Right ventricle myocardium inferior (tissue), 1 donor: Measurements from ENCODE around the gene HSF5. TPM values are rescaled to one million over a fixed set of nuclear protein-coding genes. Genes with fewer than 3 reads are reported as not detected.
"Not testable (repeated sequence)": the region's sequence is repeated elsewhere in the genome, so short reads cannot be mapped to it uniquely, and the experiment has no call there.

Experiments used
- ATAC-seq: fragments of 200-7000 bp; cut with Tn5 transposase; one replicate; pipeline ENCODE4 v1.9.1; 2020; ENCODE audit warnings: mild to moderate bottlenecking, moderate library complexity
- DNase-seq: peaks from one replicate; pipeline ENCODE4 v3.0.0; 2021; ENCODE audit errors: missing footprints
- intact Hi-C: fragments of 100-400 bp; cut with DNase I; formaldehyde crosslinking; loops from one replicate; pipeline ENCODE4 v1.11.0; 2022
- total RNA-seq: library from RNA; stranded (reverse); fragmentation: NEBNext Ultra II Directional; extraction: Animal tissue kit (Norgen Biotek cat#: 25700); gene quantifications from one replicate; pipeline ENCODE4 v1.2.1, GENCODE V29; 2021
- donor health status: DM: no; HTN: yes; CAD: no; lungs with severe emphysema.

HSF5 gene
- total RNA-seq, 1 donor from 2014 or later = not detected

DNA sequence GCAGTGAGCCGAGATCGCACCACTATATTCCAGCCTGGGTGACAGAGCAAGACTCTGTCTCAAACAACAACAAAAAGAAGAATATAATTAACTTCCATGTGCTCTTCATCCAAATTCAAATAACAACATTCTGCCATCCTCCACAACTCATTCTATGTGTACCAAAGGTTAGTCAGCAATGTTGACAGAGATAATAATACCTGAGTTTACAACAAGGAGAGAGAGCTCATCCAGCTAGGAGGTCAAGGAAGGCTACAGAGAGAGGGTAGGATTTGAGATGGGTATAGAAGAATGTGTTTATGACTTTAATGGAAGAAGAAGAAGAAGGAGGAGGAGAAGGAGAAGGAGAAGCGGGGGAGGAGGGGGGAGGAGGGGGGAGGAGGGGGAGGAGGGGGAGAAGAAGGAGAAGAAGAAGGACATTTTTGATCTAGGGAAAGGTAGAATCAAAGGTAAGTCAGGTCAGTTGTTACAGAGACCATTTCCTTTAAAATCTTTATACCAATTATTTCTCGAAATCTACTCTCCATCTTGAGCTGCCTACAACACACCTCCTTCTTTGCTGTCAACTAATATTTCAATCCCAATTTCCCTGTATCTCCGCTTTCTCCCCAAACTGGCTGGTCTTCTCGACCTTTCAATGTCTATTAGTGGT lies 10.1 kb upstream of the HSF5 start:
- intact Hi-C loops = no loop called here
- DNase-seq (no peak), ATAC-seq (no peak)

DNA sequence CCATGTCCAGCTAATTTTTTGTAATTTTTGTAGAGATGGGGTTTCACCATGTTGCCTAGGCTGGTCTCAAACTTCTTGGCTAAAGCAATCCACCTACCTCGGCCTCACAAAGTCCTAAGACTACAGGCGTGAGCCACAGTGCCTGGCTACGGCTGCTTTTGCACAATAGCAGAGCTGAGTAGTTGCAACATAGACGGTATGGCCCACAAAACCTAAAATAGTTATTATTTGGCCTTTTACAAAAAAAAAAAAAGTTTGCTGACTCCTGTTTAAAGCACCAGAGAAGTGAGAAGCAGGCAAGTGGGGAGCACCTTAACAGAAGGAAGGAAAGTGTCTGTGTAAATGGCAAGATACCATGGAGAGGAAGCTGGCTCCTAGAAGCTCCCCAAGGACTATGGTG lies 5.3 kb upstream of the HSF5 start:
- no peak for ATAC-seq
- DNase-seq = no peak
- intact Hi-C loops = no loop called here

DNA sequence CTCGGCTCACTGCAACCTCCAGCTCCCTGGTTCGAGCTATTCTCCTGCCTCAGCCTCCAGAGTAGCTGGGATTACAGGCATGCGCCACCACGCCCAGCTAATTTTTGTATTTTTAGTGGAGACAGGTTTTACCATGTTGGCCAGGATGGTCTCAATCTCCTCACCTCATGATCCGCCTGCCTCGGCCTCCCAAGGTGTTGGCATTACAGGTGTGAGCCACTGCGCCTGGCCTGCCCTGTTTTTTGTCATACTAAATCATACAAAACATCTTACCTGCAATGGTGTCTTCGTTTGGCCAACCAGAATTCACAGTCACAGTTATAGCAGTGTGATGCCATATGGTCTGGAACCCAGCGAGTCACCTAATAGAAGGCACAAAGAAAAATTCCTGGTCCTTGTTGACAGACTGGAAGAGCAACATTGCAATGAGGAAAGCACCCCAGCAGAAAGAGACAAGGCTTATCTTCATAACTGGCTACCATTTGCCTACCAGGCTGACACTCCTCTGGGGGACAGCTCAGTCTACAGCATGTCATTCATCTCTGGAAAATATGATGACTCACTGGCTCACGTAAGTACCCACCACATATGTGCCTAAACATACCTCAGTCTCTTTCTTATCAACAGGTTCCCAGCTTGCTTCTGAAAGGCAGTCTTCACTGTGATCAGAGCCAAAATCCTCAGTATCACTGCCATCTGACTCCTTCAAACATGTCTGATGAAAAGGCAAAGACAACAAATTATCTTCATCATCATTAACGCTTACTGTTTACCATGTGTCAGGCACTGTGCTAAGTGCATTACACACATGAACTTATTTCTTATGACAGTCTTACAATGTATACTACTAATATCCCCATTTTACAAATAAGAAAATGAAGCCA lies 4.3 kb upstream of the HSF5 start:
- no peak for ATAC-seq
- DNase-seq = no peak
- intact Hi-C loops = no loop called here

DNA sequence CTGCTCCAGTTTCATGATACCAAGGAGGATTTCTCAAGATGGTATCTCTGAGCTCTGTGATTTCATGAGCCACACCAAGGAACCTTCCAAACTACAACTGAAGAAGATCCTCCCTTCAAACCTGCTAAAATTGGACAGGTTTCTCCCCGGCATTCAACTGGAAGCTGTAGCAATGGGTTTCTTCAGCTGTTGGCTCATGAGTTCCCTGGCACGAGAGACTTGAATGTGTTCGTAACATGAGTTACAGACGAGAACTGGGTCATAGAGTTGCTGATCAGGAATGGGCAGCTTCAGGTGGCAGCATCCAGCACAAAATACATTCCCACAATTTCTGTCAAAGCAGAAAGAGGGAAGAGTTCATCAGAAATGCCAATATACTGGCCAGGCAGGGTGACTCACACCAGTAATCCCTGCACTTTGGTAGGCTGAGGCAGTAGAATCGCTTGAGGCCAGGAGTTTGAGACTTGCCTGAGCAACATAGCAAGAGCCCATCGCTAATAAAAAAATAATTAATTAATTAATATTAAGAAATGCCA lies 3.4 kb upstream of the HSF5 start:
- intact Hi-C loops = no loop called here
- ATAC-seq = no peak
- no peak for DNase-seq

DNA sequence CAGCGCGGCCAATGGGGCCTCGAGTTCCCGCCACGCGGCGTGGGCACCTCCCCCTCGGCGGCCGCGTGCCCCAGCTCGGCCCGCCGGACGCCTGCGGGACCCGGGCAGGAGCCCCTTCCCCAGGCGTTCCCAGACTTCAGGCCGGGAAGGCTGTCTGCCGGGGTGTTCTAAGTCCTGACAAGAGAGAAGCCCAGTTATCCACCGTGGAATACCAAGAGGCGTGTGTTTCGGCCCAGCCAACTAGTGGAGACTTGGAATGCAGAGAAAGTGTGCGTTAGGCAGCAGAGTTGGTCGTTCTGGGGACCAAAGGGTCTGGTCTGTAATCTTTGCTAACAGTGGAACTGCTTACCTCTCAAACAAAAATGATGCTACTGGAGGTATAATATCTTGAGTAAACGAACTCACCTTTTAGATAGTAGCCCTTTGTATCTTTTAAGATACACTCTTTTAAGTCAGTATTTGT lies 251 bp upstream of the HSF5 start:
- DNase-seq (no peak), ATAC-seq (no peak)
- intact Hi-C loops = no loop called here

DNA sequence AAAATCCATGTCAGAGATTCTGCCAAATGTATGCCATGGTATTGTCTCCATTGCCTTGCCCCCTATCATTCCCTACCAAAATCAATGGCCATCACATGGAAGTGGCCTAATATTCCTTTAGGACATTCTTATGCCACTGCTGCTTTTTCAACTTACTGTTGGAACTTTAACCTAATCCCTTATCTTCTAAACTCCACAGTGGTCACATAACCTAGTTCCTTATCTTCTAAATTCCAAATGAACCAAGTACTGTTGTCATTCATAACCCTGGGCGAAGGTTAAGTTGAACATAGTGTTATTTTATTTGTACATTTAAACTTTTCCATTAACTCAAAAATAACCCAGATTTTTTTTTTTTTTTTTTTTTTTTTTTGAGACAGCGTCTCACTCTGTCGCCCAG lies 3.6 kb downstream of the HSF5 start:
- ATAC-seq (no peak), DNase-seq (no peak)
- intact Hi-C loops = no loop called here

DNA sequence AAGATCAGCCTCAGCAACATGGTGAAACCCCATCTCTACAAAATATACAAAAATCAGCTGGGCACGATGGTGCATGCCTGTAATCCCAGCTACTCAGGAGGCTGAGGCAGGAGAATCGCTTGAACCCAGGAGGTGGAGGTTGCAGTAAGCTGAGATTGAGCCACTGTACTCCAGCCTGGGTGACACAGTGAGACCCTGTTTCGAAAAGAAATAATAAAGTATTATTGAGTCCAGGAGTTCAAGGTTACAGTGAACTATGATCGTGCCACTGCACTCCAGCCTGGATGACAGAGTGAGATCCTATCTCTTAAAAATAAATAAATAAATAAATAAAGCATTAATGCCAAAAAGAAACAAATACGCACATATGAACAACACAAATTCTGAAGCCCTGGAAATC lies 6.4 kb downstream of the HSF5 start:
- intact Hi-C loops, DNase-seq, ATAC-seq: not testable (repeated sequence)

DNA sequence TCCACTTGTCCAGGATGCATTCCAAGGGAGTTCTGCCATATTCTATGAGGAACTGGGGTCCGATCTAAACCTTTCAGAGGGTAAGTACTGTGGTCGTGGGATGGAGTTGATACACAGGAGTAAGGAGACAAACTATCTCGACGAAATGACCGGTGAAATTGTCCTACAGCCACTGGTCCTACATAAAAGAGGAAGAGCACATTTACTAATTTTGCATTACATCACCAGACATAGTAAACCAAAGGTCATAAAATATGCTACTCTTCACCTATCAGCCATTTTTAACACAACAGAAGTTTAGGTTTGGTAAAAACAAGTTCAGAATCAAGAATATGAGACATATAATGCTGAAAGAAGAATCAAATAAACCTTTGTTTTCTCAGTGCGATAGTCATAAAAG lies 8.1 kb downstream of the HSF5 start:
- intact Hi-C loops = no loop called here
- no peak for ATAC-seq

DNA sequence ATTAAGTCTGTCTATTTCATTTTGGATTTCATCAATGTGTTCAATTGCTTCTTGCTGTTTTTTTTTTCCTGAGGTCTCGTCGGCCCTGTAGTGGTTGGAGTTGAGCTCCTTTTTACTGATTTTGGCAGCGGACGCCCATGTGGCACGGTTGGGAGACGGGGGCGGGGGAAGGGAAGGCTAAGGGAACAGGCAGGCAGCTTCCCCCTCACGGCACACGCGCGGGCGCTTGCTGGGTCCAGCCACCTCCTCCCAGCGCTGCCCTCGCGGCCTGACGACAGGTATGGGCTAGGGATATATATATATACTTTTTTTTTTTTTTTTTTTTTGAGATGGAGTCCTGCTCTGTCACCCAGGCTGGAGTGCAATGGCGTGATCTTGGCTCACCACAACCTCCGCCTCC lies 11.4 kb downstream of the HSF5 start:
- ATAC-seq (no peak), DNase-seq (no peak)
- intact Hi-C loops = no loop called here

More for the DNA sequence above, 8.1 kb downstream of the HSF5 start:
- DNase-seq = no peak

DNA sequence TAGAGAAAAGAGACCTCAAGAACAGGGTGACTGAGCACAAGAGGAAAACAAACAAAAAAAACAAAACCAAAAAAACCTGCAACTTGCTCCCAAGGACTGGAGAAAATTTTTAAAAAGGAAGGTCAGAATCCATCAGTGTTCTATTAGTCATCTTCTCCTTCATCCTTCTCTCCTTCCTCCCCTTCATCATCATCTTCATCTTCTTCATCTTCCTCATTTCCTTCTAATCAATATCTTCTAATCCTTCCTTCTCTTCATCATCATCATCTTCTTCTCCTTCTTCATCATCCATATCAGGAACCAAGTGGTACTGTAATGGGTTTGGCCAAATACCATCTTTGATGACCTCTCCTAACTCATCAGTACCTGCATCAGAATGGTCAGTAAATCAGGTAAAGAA lies 12.2 kb downstream of the HSF5 start:
- intact Hi-C loops = no loop called here
- no peak for ATAC-seq
- no peak for DNase-seq

DNA sequence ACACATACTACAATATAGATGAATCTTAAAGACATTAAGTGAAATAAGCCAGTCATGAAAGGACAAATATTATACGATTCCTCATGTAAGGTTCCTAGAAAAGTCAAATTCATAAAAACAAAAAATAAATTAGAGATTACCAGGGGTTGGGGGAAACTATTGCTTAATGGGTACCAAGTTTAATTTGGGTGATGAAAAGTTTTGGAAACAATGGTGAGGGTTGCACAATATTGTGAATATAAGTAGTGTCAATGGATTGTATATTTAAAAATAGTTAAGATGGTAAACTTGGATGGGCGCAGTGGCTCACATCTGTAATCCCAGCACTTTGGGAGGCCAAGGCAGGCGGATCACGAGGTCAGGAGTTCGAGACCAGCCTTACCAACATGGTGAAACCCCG lies 17.9 kb downstream of the HSF5 start:
- intact Hi-C loops = no loop called here
- no peak for ATAC-seq
- no peak for DNase-seq

DNA sequence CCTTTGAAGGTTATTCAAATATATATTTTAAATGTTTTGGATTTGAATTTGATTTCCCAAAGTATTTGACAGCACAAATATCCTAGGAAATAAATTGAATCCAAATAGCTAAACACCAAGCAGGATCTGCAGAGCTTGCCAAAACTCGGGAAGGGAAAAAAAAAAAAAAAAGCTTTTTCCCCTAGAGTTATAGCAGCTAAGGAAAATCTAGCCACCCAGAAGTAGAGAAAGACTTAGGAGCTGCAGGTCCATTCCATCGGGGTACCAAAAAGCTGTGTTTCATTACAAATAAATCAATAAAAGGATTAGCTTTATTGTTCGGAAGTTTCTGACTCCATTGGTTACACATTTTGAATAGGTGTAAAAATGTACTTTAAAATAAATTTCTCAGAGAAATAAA lies 19.3 kb downstream of the HSF5 start:
- DNase-seq (no peak), ATAC-seq (no peak)
- intact Hi-C loops = no loop called here

DNA sequence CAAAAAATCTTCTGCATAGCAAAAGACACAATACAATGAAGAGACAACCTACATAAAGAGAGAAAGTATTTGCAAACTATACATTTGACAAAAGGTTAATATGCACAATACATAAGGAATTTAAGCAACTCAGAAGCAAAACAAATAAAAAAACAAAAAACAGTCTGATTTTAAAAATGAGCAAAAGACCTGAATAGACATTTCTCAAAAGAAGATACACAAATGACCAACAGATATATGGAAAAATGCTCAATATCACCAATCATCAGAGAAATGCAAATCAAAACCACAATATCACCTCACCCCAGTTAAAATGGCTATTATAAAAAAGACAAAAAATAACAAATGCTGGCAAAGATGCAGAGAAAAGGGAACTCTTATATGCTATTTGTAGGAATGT lies 32.7 kb downstream of the HSF5 start:
- DNase-seq (no peak), ATAC-seq (no peak)
- intact Hi-C loops = no loop called here

DNA sequence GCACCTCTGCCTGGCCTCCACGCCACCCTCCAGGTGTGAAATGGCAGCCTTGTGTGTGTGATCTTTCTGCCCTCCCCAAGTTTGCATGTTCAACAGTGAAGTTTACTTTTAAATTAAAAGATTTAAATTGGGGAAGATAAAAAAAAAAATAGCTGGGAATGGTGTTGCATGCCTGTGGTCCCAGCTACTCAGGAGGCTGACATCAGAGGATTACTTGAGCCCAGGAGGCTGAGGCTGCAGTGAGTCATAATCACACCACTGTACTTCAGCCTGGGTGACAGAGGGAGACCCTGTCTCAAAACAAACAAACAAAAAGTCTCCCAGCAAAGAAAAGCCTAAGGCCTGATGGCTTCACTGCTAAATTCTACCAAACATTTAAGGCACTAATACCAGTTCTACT lies 35.5 kb downstream of the HSF5 start:
- ATAC-seq = no peak
- intact Hi-C loops = no loop called here
- no peak for DNase-seq

DNA sequence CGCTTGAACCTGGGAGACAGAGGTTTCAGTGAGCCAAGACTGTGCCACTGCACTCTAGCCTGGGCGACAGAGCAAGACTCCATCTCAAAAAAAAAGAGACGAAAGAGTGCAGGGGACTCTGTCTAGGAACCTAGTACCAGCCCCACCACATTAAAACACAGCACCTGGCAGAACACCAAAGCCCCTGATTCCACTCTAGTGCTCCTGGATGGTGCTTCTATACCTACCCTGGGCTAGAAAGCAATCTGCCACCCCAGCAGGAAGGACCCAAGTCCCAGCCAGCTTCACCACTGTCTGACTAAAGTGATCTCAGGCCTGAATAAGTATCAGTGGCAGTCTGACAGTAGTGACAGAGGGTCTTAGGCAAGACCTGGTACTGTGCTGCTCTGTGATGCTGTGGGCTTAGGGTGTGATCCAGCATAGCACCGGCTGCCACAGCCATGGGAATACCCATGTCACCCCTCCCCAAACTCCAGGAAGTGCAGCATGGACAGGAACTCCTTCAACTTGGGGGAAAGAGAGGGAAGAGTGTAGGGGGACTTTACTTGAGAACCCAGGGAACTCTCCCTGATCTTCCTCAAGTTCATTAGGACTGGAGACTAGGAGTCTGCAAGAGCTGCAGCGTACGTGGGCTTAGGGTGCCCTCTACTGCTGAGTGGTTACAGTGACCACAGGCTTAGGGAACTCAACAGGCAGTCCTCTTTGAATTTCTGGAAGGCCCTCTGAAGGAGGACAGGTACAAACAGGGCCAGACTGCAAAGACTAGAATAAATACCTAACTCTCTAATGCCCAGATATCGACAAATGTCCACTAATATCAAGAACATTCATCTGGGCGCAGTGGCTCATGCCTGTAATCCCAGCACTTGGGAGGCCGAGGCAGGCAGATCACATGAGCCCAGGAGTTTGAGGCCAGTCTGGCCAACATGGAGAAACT lies 40.9 kb downstream of the HSF5 start:
- intact Hi-C loops = loop anchor here (5.0 kb wide), 1 partner anchor 130 kb away; no protein-coding TSS in a partner anchor
- DNase-seq = peak; percentile 75
- ATAC-seq = peak; percentile 81

DNA sequence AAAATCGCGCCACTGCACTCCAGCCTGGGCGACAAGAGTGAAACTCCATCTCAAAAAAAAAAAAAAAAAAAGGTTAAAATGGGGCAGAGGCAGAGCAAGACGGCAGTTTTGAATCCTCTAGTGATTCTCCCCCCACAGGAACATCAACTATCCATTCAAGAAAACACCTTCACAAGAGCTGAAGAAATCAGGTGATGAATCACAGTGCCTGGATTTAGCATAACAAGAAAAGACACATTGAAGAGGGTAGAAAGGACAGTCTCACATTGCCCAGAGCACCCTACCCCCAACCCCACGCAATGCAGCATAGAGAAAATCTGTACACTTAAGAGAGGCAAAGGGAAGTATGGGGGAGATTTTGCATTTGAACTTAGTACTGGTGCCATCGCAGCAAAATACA lies 42.1 kb downstream of the HSF5 start:
- intact Hi-C loops = loop anchor here (5.0 kb wide), 1 partner anchor 129 kb away; no protein-coding TSS in a partner anchor
- no peak for DNase-seq

DNA sequence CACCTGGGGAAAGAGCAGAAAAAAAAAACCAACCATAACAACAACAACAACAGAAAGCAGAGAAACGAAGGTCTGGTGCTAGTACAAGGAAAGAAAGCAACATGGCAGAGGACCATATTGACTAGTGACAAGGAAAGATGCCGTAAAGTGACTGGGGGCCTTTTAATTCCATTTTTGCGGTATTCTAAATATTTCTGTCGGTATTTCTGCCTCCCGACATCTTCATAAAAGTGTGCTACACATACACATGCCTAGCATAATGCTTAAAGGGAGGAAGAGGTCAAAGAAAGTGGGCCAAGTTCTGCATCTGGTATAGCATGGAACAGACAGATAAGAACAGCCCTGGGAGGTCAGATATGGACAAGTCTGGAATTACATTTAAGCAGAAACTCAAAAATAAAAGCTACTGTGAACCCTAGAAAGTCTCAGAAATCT lies 51.4 kb downstream of the HSF5 start:
- intact Hi-C loops = no loop called here
- ATAC-seq (no peak), DNase-seq (no peak)

More for the DNA sequence above, 42.1 kb downstream of the HSF5 start:
- no peak for ATAC-seq

DNA sequence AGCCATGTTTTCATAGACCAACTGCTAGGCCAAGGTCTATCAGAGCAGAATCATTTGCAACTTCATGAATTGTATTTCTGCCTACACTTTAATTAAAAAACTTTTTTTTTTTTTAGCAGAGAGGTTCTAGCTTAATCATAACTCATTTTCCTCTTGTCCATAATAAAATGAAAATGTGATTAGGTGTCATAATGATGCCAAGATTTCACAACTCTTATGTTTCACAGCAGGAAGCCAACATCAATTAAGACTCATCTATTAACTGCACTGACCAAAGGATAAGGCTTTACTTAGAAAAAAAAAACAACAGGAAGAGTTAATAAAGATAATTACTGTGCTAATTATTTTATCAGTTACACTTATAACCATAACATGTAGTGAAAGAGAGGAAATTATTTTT lies 52.0 kb downstream of the HSF5 start:
- no peak for DNase-seq
- intact Hi-C loops = no loop called here
- no peak for ATAC-seq
